ENCODE data around the gene PRKAG1.

PRKAG1 gene

GRCh38 chr12:48985475-48985897, 33.1 kb downstream of the PRKAG1 start:
- H3K4me3 Mint-ChIP-seq: no peak overlapping the region
- H3K4me1 Mint-ChIP-seq: peaks cover 47% of the 10 kb centered on the region
- no peaks in the 10 kb centered on the region for H3K9me3 Mint-ChIP-seq
- H3K36me3 Mint-ChIP-seq (ENCODE audit: low read depth): no peaks in the 10 kb centered on the region
- H3K27me3 Mint-ChIP-seq (ENCODE audit: low read depth): peaks cover 98% of the 10 kb centered on the region
- no peak overlapping the region for H3K27ac Mint-ChIP-seq
- TF ChIP-seq, protein P1, sequence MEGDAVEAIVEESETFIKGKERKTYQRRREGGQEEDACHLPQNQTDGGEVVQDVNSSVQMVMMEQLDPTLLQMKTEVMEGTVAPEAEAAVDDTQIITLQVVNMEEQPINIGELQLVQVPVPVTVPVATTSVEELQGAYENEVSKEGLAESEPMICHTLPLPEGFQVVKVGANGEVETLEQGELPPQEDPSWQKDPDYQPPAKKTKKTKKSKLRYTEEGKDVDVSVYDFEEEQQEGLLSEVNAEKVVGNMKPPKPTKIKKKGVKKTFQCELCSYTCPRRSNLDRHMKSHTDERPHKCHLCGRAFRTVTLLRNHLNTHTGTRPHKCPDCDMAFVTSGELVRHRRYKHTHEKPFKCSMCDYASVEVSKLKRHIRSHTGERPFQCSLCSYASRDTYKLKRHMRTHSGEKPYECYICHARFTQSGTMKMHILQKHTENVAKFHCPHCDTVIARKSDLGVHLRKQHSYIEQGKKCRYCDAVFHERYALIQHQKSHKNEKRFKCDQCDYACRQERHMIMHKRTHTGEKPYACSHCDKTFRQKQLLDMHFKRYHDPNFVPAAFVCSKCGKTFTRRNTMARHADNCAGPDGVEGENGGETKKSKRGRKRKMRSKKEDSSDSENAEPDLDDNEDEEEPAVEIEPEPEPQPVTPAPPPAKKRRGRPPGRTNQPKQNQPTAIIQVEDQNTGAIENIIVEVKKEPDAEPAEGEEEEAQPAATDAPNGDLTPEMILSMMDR (IDR thresholded peaks at IDR 0.05; ENCODE audit: unreplicated experiment in 3 of 3): no peak

DNA sequence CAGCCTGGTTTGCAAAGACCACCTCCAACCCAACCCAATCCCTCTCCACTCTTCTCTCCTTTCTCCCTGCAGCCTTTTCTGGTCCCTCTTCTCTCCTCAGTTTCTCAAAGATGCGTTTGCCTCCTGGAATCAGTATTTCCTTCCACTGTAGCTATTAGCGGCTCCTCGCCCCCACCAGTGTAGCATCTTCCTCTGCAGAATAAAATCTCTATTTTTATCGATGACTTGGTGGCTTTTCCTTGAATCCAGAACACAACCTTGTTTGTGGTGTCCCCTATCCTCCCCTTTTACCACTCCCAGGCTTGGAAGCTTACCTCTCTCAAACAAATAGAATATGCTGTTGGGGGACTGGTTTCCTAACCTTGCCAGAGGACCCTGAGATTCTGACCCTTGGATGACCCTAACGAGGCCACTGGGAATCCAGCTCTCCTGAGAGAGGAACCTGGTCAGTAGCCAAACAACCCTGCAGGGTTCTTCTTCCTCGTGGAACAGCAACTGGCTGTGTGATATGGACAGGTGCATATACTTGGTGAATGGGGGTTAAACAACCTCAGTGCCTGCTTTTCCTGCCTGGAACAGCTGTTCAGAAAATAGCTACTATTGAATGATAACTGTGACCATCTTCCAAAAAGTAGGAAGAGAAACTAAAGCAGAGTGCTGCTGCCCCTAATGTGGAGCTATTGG, 36.0 kb downstream of the PRKAG1 start:
- H3K27ac Mint-ChIP-seq: no peak overlapping the region
- H3K9me3 Mint-ChIP-seq: no peaks in the 10 kb centered on the region
- H3K4me1 Mint-ChIP-seq: peaks cover 65% of the 10 kb centered on the region
- peaks cover 2% of the 10 kb centered on the region for H3K36me3 Mint-ChIP-seq (ENCODE audit: low read depth)
- TF ChIP-seq, protein P1 (IDR thresholded peaks at IDR 0.05; ENCODE audit: unreplicated experiment in 3 of 3): no peak
- peak overlapping the region; percentile 19 to 78 (median 64) for H3K4me3 Mint-ChIP-seq
- H3K27me3 Mint-ChIP-seq (ENCODE audit: low read depth): peaks cover 98% of the 10 kb centered on the region

DNA sequence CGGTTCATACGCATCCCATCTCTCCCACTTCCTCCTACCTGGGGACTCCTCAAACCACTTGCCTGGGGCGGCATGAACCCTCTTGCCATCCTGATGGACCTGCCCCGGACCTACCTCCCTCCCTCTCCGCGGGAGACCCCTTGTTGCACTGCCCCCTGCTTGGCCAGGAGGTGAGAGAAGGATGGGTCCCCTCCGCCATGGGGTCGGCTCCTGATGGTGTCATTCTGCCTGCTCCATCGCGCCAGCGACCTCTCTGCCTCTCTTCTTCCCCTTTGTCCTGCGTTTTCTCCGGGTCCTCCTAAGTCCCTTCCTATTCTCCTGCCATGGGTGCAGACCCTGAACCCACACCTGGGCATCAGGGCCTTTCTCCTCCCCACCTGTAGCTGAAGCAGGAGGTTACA, 36.8 kb downstream of the PRKAG1 start:
- TF ChIP-seq, protein P1 (IDR thresholded peaks at IDR 0.05; ENCODE audit: unreplicated experiment in 3 of 3): no peak
- Mint-ChIP-seq H3K4me3 (peak overlapping the region; percentile 19 to 78 (median 64)), H3K27ac (no peak overlapping the region)

GRCh38 chr12:48980953-48981756, 37.4 kb downstream of the PRKAG1 start:
- peaks cover 70% of the 10 kb centered on the region for H3K4me1 Mint-ChIP-seq
- no peak overlapping the region for H3K27ac Mint-ChIP-seq
- H3K27me3 Mint-ChIP-seq (ENCODE audit: low read depth): peaks cover 100% of the 10 kb centered on the region
- TF ChIP-seq, protein P1 (IDR thresholded peaks at IDR 0.05; ENCODE audit: unreplicated experiment in 3 of 3): peak in 2 of 3 experiments; percentile 9 to 26
- H3K4me3 Mint-ChIP-seq: peak overlapping the region; percentile 68 to 78 (median 73)
- H3K9me3 Mint-ChIP-seq: no peaks in the 10 kb centered on the region
- H3K36me3 Mint-ChIP-seq (ENCODE audit: low read depth): peaks cover 6% of the 10 kb centered on the region

More for the DNA sequence above, 36.8 kb downstream of the PRKAG1 start:
- no peaks in the 10 kb centered on the region for H3K9me3 Mint-ChIP-seq
- peaks cover 71% of the 10 kb centered on the region for H3K4me1 Mint-ChIP-seq
- H3K36me3 Mint-ChIP-seq (ENCODE audit: low read depth): peaks cover 6% of the 10 kb centered on the region
- H3K27me3 Mint-ChIP-seq (ENCODE audit: low read depth): peaks cover 98% of the 10 kb centered on the region

GRCh38 chr12:48980389-48980952, 38.1 kb downstream of the PRKAG1 start:
- peaks cover 6% of the 10 kb centered on the region for H3K36me3 Mint-ChIP-seq (ENCODE audit: low read depth)
- H3K27me3 Mint-ChIP-seq (ENCODE audit: low read depth): peaks cover 100% of the 10 kb centered on the region
- H3K4me3 Mint-ChIP-seq: peak overlapping the region; percentile 74 to 80 (median 78)

More at GRCh38 chr12:48980389-48980952, 38.1 kb downstream of the PRKAG1 start:
- TF ChIP-seq, protein P1 (IDR thresholded peaks at IDR 0.05; ENCODE audit: unreplicated experiment in 3 of 3): no peak
- H3K27ac Mint-ChIP-seq: no peak overlapping the region
- H3K9me3 Mint-ChIP-seq: no peaks in the 10 kb centered on the region
- H3K4me1 Mint-ChIP-seq: peaks cover 64% of the 10 kb centered on the region

Measured in nephron (organoid).